HG03575 (cell line): Measurements from ENCODE around the gene TENM4.

Experiments used
- ATAC-seq: cut with Tn5 transposase; IDR thresholded peaks from one replicate; pipeline ENCODE4 v1.9.1; 2021; ENCODE audit not compliant: unreplicated experiment, insufficient number of reproducible peaks, low FRiP score; ENCODE audit errors: extremely low read depth

Gene TENM4

GRCh38 chr11:79128291-79128690 is 312.5 kb downstream of the TENM4 start:
- no peak for ATAC-seq

- ATAC-seq, result no peak
Measured at GRCh38 chr11:79122759-79123158, 318.1 kb downstream of the TENM4 start.

GRCh38 chr11:79121351-79121750 is 319.5 kb downstream of the TENM4 start:
- no peak for ATAC-seq

- no peak for ATAC-seq
Measured at GRCh38 chr11:79119491-79120284, 321.1 kb downstream of the TENM4 start.

- no peak for ATAC-seq
Measured at GRCh38 chr11:79117488-79117887, 323.3 kb downstream of the TENM4 start.

GRCh38 chr11:79116600-79116999 is 324.2 kb downstream of the TENM4 start:
- ATAC-seq, result no peak

- no peak for ATAC-seq
Measured at GRCh38 chr11:79113054-79113690, 327.7 kb downstream of the TENM4 start.

GRCh38 chr11:79110796-79111195 is 330.0 kb downstream of the TENM4 start:
- no peak for ATAC-seq

GRCh38 chr11:79110321-79110720 is 330.5 kb downstream of the TENM4 start:
- no peak for ATAC-seq

GRCh38 chr11:79108851-79109250 is 332.0 kb downstream of the TENM4 start:
- no peak for ATAC-seq

- ATAC-seq, result no peak
Measured at GRCh38 chr11:79102840-79103239, 338.0 kb downstream of the TENM4 start.

GRCh38 chr11:79101656-79102055 is 339.2 kb downstream of the TENM4 start:
- ATAC-seq, result no peak

- ATAC-seq, result no peak
Measured at GRCh38 chr11:79100093-79100910, 340.5 kb downstream of the TENM4 start.

- ATAC-seq, result no peak
Measured at GRCh38 chr11:79098146-79098545, 342.7 kb downstream of the TENM4 start.

- ATAC-seq, result no peak
Measured at GRCh38 chr11:79097246-79097875, 343.5 kb downstream of the TENM4 start.

- ATAC-seq, result no peak
Measured at GRCh38 chr11:79095424-79095823, 345.4 kb downstream of the TENM4 start.

- ATAC-seq, result no peak
Measured at GRCh38 chr11:79094616-79095015, 346.2 kb downstream of the TENM4 start.

GRCh38 chr11:79092791-79093353 is 348.0 kb downstream of the TENM4 start:
- no peak for ATAC-seq

GRCh38 chr11:79090191-79090705 is 350.6 kb downstream of the TENM4 start:
- ATAC-seq, result no peak
